Activated T-cell treated with anti-CD3 and anti-CD28 coated beads, Interleukin-2, amount 50 U/mL, for 24 hours (primary cell): Measurements from ENCODE around the gene FXYD4.
A peak's percentile ranks its signal among the peaks of the same experiment; 100 is the strongest.
"Not testable (repeated sequence)": the region's sequence is repeated elsewhere in the genome, so short reads cannot be mapped to it uniquely, and the experiment has no call there.

Experiments
- DNase-seq: peaks from one replicate; pipeline ENCODE4 v3.0.0-alpha.2; 2020
- H3K27ac Mint-ChIP-seq: 2 replicates; pipeline ENCODE4 v1.8.0; 2020; ENCODE audit warnings: mild to moderate bottlenecking, mixed read lengths
- H3K27me3 Mint-ChIP-seq: 2 replicates; pipeline ENCODE4 v1.8.0; 2020; ENCODE audit warnings: mixed read lengths
- H3K36me3 Mint-ChIP-seq: 2 replicates; pipeline ENCODE4 v1.8.0; 2020; ENCODE audit warnings: low read depth, mixed read lengths
- H3K4me1 Mint-ChIP-seq: 2 replicates; pipeline ENCODE4 v1.8.0; 2020; ENCODE audit warnings: low read depth, mixed read lengths
- H3K4me3 Mint-ChIP-seq: 2 replicates; pipeline ENCODE4 v1.8.0; 2020; ENCODE audit warnings: mild to moderate bottlenecking, moderate library complexity, mixed read lengths
- H3K9me3 Mint-ChIP-seq: 2 replicates; pipeline ENCODE4 v1.8.0; 2020; ENCODE audit warnings: mixed read lengths

The FXYD4 gene

DNA sequence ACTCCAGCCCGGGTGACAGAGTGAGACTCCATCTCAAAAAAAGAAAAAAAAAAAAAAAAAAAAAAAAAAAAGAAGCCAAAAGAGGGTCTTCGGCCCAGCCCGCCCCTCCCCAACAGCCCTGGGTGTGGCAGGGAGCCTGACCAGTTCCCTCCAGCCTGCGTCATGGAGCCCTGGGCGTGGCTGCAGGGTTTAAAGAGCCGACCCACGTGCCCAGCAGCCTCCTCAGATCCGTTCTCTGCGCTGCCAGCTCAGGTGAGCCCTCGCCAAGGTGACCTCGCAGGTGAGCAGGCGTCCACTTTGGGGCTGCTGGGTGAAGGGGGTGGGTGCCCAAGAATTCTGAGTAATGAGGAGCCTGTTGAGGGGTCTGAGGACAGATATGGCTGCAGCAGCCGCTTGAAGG, at the start of gene FXYD4:
FXYD4 (plus strand) TSS at position 219 of the 400 bp plus-strand sequence. CDS start 2,111 bp downstream, outside the sequence.
- Mint-ChIP-seq H3K27me3 (no peaks in the 10 kb centered on the region), H3K9me3 (no peaks in the 10 kb centered on the region), H3K36me3 (no peaks in the 10 kb centered on the region), H3K4me1 (peaks cover 6% of the 10 kb centered on the region), H3K27ac (no peak within 1 kb of the TSS), H3K4me3 (no peak within 1 kb of the TSS)
- DNase-seq: no peak

GRCh38 chr10:43322331-43322730, 49.1 kb upstream of the FXYD4 start:
- peaks cover 17% of the 10 kb centered on the region for H3K27me3 Mint-ChIP-seq
- H3K4me3 Mint-ChIP-seq: no peak overlapping the region
- H3K36me3 Mint-ChIP-seq: no peaks in the 10 kb centered on the region
- H3K9me3 Mint-ChIP-seq: no peaks in the 10 kb centered on the region
- DNase-seq: no peak
- no peak overlapping the region for H3K27ac Mint-ChIP-seq
- peaks cover 11% of the 10 kb centered on the region for H3K4me1 Mint-ChIP-seq

DNA sequence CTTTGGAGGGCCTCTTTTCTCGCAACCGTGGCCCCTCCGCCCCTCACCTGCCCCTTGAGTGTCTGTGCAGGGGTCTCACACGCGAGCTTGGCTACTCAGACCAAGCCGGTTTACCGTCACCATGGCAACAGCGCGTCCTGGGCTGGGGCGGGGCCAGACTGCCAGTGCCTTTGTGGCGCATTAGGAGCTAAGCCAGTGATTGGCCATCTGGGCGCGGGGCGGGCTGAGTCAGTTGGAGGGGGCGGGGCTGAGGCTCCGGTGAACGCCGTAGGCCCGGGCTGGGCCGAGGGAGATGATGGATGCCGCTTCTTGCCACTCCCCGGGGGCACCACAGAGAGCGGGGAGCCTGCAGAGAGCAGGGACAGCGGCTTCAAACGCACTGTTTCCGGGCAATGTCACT, 48.7 kb upstream of the FXYD4 start:
- Mint-ChIP-seq H3K9me3 (no peaks in the 10 kb centered on the region), H3K4me1 (peaks cover 11% of the 10 kb centered on the region), H3K36me3 (no peaks in the 10 kb centered on the region), H3K27ac (no peak overlapping the region), H3K27me3 (peaks cover 17% of the 10 kb centered on the region), H3K4me3 (no peak overlapping the region)
- peak; percentile 81 for DNase-seq

DNA sequence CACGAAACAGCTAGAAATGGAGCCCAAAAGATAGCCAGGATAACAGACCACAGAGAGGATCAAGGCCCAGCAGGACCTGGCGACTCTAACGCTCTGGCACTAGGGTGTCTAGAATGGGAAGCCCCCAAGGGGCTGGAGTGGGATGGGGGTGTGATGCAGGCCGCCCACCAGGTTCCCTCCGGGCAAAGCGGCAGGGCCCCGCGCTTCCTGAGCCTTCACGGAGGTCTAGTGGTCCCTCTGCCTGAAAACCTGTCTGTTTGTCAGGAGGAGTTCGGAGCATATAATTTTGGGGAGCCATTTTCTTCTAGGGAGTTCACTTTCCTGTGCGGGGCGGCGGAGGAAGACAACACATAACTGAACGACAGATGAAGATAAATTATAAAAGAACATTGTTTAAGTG, 48.2 kb upstream of the FXYD4 start:
- peaks cover 11% of the 10 kb centered on the region for H3K4me1 Mint-ChIP-seq
- no peak for DNase-seq
- no peaks in the 10 kb centered on the region for H3K9me3 Mint-ChIP-seq
- H3K36me3 Mint-ChIP-seq: no peaks in the 10 kb centered on the region
- no peak overlapping the region for H3K4me3 Mint-ChIP-seq
- no peak overlapping the region for H3K27ac Mint-ChIP-seq
- peaks cover 17% of the 10 kb centered on the region for H3K27me3 Mint-ChIP-seq

DNA sequence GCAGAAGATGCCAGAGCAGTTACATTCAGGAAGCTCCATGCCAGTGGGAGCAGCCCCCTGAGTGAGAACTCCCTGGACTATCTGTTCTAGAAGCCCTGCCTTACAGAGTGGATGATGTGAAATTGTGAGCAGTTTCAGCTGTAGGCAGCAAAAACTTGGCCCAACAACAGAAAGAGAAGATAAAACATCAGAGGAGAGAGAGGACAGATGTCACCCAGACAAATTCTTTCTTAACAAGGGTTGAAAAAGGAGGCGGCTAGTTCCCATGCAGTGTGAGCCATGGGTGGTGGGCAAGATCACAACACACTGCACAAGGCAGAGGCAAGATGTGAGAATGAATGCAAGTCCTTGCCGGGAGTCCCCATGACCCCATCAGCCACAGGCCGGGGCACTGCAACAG, 46.6 kb upstream of the FXYD4 start:
- Mint-ChIP-seq H3K27ac (no peak overlapping the region), H3K4me3 (no peak overlapping the region), H3K27me3 (peaks cover 17% of the 10 kb centered on the region), H3K4me1 (peaks cover 11% of the 10 kb centered on the region), H3K9me3 (no peaks in the 10 kb centered on the region), H3K36me3 (no peaks in the 10 kb centered on the region)
- DNase-seq: no peak

- Mint-ChIP-seq H3K27ac (no peak overlapping the region), H3K9me3 (no peaks in the 10 kb centered on the region), H3K27me3 (peaks cover 6% of the 10 kb centered on the region), H3K4me1 (peaks cover 18% of the 10 kb centered on the region), H3K4me3 (no peak overlapping the region), H3K36me3 (no peaks in the 10 kb centered on the region)
- no peak for DNase-seq
Measured at GRCh38 chr10:43327171-43327570, 44.3 kb upstream of the FXYD4 start.

DNA sequence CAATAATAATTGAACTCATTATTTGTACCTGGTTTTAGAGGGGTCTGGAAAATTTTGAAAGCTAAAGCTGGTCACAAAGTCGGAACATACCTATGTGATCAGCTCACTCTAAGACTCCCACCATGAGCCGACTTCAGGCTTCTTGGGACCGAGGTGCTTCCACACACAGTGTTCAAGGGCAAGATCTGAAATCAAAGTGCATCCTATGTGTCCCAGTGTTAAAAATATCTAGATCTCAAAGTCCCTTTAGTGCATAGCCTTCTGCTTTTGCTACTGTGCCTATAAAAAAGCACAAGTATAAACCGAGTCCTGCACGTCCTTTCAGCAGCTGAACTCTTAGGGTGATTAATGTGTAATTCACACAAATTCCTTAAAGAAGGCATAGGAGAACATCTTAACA, 43.5 kb upstream of the FXYD4 start:
- Mint-ChIP-seq H3K4me3 (no peak overlapping the region), H3K9me3 (no peaks in the 10 kb centered on the region), H3K27me3 (peaks cover 4% of the 10 kb centered on the region), H3K36me3 (no peaks in the 10 kb centered on the region), H3K4me1 (peaks cover 18% of the 10 kb centered on the region), H3K27ac (no peak overlapping the region)
- DNase-seq: no peak

- not testable (repeated sequence) for H3K27me3 Mint-ChIP-seq, H3K4me3 Mint-ChIP-seq, H3K27ac Mint-ChIP-seq, H3K36me3 Mint-ChIP-seq, DNase-seq, H3K9me3 Mint-ChIP-seq
- H3K4me1 Mint-ChIP-seq: peaks cover 19% of the 10 kb centered on the region
Measured at GRCh38 chr10:43328810-43329209, 42.6 kb upstream of the FXYD4 start.

- peaks cover 23% of the 10 kb centered on the region for H3K4me1 Mint-ChIP-seq
- not testable (repeated sequence) for H3K27ac Mint-ChIP-seq, H3K4me3 Mint-ChIP-seq, H3K9me3 Mint-ChIP-seq, H3K27me3 Mint-ChIP-seq, DNase-seq, H3K36me3 Mint-ChIP-seq
Measured at GRCh38 chr10:43329246-43329885, 42.1 kb upstream of the FXYD4 start.

- not testable (repeated sequence) for DNase-seq, H3K4me3 Mint-ChIP-seq, H3K9me3 Mint-ChIP-seq, H3K27me3 Mint-ChIP-seq, H3K27ac Mint-ChIP-seq, H3K36me3 Mint-ChIP-seq
- peaks cover 23% of the 10 kb centered on the region for H3K4me1 Mint-ChIP-seq
Measured at GRCh38 chr10:43330049-43330823, 41.2 kb upstream of the FXYD4 start.

DNA sequence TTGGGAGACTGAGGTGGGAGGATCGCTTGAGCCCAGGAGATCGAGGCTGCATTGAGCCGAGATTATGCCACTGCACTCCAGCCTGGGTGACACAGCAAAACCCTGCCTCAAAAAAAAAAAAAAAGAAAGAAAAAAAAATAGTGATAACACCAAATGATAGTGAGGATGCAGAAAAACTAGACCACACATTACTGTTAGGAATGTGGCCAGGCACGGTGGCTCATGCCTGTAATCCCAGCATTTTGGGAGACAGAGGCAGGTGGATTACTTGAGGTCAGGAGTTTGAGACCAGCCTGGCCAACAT, 40.7 kb upstream of the FXYD4 start:
- not testable (repeated sequence) for H3K27ac Mint-ChIP-seq, H3K27me3 Mint-ChIP-seq, DNase-seq, H3K4me3 Mint-ChIP-seq, H3K36me3 Mint-ChIP-seq, H3K9me3 Mint-ChIP-seq
- peaks cover 23% of the 10 kb centered on the region for H3K4me1 Mint-ChIP-seq

DNA sequence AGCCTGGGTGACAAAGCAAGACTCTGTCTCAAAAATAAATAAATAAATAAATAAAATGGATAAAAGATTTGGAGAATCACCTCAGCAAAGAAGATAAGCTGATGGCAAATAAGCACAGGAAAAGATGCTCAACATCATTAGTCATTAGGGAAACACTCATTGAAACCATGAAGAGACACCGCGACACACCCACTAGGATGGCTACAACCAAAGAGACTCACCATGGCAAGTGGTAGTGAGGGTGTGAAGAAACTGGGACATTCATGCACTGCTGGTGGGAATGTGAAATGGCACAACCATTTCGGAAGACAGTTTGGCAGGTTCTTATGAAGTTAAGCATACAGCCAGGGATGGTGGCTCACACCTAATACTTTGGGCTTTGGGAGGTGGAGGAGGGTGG, 37.8 kb upstream of the FXYD4 start:
- peaks cover 3% of the 10 kb centered on the region for H3K27me3 Mint-ChIP-seq
- no peaks in the 10 kb centered on the region for H3K9me3 Mint-ChIP-seq
- peaks cover 23% of the 10 kb centered on the region for H3K4me1 Mint-ChIP-seq
- no peak for DNase-seq
- peak overlapping the region; percentile 33 for H3K27ac Mint-ChIP-seq
- no peaks in the 10 kb centered on the region for H3K36me3 Mint-ChIP-seq
- no peak overlapping the region for H3K4me3 Mint-ChIP-seq

DNA sequence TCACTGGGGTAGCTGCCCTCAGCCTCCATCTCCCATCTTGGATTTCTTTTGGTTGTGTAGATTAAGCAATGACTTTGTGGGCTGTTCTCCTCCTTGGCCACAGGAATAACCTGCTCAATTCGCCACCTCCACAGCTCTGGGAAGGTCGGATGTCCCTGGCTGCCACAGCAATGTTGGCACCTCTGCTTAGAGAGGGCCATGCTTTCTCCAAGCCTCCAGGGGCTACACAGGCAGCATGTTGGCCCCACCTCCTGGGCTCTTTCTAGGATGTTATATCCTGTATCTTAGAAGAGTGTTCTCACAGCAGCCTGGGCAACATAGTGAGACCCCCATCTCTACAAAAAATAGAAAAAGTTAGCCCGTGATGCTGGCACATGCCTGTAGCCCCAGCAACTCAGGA, 35.4 kb upstream of the FXYD4 start:
- peaks cover 6% of the 10 kb centered on the region for H3K27me3 Mint-ChIP-seq
- H3K4me3 Mint-ChIP-seq: no peak overlapping the region
- peaks cover 23% of the 10 kb centered on the region for H3K4me1 Mint-ChIP-seq
- no peak for DNase-seq
- no peak overlapping the region for H3K27ac Mint-ChIP-seq
- H3K9me3 Mint-ChIP-seq: no peaks in the 10 kb centered on the region
- no peaks in the 10 kb centered on the region for H3K36me3 Mint-ChIP-seq

- H3K27ac Mint-ChIP-seq: no peak overlapping the region
Measured at GRCh38 chr10:43336641-43337318, 34.7 kb upstream of the FXYD4 start.

DNA sequence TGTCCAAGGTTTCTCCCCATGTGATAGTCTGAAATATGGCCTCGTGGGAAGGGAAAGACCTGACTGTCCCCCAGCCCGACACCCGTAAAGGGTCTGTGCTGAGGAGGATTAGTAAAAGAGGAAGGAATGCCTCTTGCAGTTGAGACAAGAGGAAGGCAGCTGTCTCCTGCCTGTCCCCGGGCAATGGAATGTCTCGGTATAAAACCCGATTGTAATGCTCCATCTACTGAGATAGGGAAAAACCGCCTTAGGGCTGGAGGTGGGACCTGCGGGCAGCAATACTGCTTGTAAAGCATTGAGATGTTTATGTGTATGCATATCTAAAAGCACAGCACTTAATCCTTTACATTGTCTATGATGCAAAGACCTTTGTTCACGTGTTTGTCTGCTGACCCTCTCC, 33.9 kb upstream of the FXYD4 start:
- not testable (repeated sequence) for H3K27me3 Mint-ChIP-seq, DNase-seq, H3K9me3 Mint-ChIP-seq, H3K4me3 Mint-ChIP-seq, H3K36me3 Mint-ChIP-seq, H3K27ac Mint-ChIP-seq
- H3K4me1 Mint-ChIP-seq: peaks cover 13% of the 10 kb centered on the region

More at GRCh38 chr10:43336641-43337318, 34.7 kb upstream of the FXYD4 start:
- H3K36me3 Mint-ChIP-seq: no peaks in the 10 kb centered on the region
- peaks cover 6% of the 10 kb centered on the region for H3K27me3 Mint-ChIP-seq
- H3K4me3 Mint-ChIP-seq: no peak overlapping the region
- no peaks in the 10 kb centered on the region for H3K9me3 Mint-ChIP-seq
- H3K4me1 Mint-ChIP-seq: peaks cover 19% of the 10 kb centered on the region
- no peak for DNase-seq
